Right renal cortex interstitium (tissue), 3 donors: ENCODE measurements around the gene MYLK2. TPM values are rescaled to one million over a fixed set of nuclear protein-coding genes. Genes with fewer than 3 reads are reported as not detected.
"Not testable (repeated sequence)": the region's sequence is repeated elsewhere in the genome, so short reads cannot be mapped to it uniquely, and the experiment has no call there.

Experiments used
- DNase-seq, 3 donors: peaks; one replicate each; pipeline ENCODE4 v3.0.0-alpha.2; 2013; ENCODE audit warnings: low read depth in 3 of 3, low spot score in 2 of 3
- polyA plus RNA-seq, 3 donors: library from polyadenylated mRNA; unstranded; fragments of 120-200 nt; gene quantifications; one replicate each; pipeline ENCODE4 v1.2.1, GENCODE V29; 2013; ENCODE audit not compliant: insufficient read length in 3 of 3

MYLK2 gene
- under 1 TPM; 0.57 to 0.79 (median 0.62) TPM for polyA plus RNA-seq

DNA sequence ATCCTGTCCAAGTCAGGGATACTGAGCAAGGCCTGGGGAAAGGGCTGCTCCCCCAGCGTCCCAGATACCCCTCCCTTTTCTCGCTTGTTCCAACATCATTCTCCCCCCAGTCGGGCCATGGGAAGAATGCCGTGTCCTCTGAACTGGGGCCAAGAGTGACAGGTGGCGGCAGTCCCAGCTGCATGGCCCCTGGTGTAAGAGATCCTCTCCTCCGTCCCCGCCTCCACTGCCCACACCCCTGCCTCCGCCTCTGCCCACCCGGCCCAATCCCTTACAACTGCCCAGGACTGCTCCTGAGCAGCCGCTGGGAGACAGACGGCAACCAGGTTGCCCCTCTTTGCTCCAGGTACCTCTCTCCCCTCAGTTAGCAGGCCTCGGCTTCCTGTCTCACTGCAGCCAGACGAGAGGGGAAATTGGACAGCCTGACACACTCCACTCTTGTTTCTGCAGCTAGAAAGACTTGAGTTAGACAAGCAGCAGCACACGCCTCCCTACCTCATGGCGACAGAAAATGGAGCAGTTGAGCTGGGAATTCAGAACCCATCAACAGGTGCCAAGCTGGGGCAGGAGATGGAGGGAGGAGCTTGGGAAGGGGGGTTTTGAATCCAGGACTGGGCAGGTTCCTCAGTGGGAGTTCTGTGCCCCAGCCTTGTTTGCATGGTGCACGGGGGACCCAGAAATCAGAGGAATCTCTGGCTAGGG lies at the start of gene MYLK2:
MYLK2 (plus strand) TSS at position 274 of the 702 bp plus-strand sequence; CDS start at position 499, 225 bp downstream.
- no peak for DNase-seq

DNA sequence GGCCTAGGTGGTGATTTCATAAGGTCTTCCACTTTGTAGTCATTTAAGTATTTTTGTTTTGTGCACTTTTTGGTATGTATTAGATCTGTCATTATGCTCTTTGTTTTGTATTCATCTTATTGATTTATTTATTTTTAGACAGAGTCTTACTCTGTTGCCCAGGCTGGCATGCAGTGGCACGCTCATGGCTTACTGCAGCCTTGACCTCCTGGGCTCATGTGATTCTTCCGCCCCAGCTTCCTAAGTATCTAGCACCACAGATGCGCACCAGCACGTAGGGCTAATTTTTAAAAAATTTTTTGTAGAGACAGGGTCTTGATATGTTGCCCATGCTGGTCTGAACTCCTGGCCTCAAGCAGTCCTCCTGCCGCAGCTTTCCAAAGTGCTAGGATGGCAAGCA lies 49.5 kb upstream of the MYLK2 start:
- no peak for DNase-seq

DNA sequence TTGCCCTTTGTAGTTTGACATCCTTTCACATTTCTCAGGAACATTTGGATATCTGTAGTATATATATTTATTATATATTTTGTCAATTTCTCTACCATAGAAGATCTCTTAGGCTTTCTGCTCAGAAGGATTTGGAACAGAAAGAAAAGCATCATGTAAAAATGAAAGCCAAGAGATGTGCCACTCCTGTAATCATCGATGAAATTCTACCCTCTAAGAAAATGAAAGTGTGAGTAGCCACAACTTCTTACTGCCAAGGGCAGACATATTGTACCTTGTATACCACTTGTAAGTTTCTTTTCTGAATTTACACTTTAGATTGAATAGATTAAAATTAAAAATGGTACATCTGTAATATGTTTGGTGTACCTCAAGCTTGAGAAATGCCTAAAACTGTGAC lies 48.9 kb upstream of the MYLK2 start:
- no peak for DNase-seq

GRCh38 chr20:31774408-31774807 lies 44.7 kb upstream of the MYLK2 start:
- no peak for DNase-seq

GRCh38 chr20:31780839-31781238 lies 38.3 kb upstream of the MYLK2 start:
- DNase-seq: no peak

DNA sequence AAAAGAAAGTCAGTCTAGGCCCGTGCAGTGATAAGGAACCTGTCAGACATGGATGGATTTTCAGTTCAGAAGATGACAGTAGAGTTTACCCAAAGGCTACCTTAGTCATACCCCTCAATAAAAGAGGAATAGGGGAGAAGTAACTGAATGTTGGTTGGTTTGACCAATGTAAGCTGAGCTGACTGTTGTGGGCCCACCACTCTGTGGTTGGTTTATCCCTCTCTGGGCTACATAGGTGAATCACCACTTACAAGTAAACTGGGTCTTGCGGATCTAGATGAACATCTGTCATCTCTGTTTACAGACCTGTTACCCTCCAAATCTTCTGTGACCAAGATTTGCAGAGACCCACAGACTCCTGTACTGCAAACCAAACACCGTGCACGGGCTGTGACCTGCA lies 37.2 kb upstream of the MYLK2 start:
- DNase-seq: no peak

GRCh38 chr20:31784354-31785044 lies 34.7 kb upstream of the MYLK2 start:
- DNase-seq: no peak

GRCh38 chr20:31785089-31785488 lies 34.1 kb upstream of the MYLK2 start:
- no peak for DNase-seq

GRCh38 chr20:31788578-31788977 lies 30.6 kb upstream of the MYLK2 start:
- no peak for DNase-seq

DNA sequence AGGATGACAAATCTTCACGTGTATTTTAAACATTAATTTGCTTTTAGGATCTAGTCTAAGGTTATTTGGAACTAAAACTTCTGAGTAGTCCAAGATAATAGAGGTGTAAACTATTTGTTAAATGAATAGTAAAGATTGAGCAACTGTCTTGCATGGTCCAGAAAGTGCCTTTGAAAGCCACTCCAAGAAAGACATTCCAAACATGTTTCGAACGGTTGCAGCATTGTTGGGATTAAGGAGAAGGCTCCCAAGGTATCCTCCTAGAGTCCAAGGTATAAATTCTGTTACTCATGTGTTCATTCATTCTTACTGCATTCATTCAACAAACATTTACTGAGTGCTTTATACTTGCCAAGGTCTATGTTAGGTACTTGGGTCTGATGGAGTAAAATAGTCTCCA lies 28.8 kb upstream of the MYLK2 start:
- no peak for DNase-seq

- no peak for DNase-seq
Measured at GRCh38 chr20:31797364-31797763, 21.8 kb upstream of the MYLK2 start.

- DNase-seq: no peak
Measured at GRCh38 chr20:31801508-31801907, 17.6 kb upstream of the MYLK2 start.

DNA sequence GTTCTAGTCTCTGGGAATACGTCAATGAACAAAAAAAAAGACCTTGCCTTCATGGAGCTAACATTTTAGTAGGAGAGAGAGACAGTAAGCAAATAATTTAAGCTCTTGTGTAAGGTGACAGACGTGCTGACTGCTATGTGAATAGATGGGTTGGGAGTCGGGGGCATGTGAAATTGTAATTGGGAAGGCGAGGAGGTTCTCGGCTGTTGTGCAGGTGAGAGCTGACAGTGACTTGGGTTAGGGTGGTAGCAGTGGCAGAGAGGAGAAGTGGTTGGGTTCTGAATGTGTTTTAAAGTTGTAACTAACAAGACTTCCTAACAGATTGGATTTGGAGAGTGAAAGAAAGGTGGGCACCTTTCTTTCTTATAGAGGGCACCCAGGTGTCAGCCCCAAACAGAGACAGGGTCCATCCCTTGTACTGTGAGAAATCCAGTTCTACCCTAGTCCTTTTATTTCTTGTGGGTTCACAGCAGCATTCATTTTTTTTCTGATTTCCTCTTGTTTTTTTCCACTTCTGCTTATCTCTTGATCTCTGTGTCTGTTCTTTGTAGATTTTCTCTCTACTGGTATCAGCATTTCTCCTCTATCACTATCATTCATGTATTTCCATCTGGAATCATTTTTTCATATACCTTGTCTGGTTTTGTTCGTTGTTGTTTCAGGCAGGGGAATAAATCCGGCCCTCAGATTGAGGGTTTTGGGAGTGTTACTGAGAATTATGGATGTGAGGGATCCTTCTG lies 15.4 kb upstream of the MYLK2 start:
- no peak for DNase-seq

DNA sequence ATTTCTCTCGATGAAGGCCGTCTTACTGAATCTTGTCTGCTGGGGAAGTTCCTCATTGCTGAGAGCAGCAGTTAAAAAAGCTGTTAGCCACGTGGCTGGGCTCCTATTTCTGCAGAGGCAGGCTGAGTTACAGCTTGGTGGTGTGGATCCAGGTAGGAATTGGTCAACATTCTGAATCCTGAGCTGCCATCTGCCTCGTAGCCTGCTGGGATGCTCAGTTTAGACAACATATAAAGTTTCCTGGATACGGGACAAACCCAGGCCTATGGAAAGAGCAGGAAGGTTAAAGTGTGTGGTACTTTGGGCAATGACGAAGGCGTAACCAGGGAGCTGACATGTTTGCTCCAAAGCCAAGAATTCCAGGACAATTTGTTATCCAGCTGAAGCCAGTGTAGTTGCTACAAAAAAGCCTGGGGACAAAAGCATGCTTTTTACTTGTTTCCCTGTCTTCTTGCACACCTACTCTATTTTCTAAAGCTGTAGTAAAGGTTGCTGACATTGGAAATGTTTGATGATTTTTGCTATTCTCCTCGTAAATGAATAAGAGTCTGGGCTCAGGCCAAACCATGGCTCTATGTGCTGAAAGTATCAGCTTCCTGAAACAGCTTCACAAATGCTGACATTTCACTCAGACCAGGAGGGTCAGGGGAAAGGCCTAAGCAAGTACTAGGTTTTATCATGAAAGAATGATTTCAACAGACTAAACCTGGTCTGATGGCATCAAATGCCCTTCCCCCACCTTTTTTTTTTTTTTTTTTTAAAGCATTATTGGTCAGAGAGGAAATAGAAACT lies 12.4 kb upstream of the MYLK2 start:
- no peak for DNase-seq

- no peak for DNase-seq
Measured at GRCh38 chr20:31808481-31808880, 10.7 kb upstream of the MYLK2 start.

DNA sequence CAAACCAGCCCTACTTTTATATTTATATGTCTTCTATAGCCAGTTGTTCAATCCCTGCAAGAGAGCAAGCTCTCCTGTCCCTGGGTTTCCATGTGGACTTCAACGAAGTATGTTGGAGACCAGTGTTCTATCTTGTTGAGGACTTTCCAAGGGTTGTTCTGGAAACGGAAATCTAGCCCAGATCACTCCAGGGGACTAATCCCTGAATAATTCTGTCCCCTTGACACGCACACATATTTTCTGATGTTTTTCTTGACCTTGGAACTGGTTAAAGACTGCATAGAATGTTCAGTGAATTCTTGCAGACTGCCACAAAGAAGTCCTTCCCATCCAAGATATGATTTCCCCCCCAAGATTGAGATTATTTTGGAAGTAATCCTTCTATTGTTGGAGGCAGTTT lies 9.5 kb upstream of the MYLK2 start:
- no peak for DNase-seq

DNA sequence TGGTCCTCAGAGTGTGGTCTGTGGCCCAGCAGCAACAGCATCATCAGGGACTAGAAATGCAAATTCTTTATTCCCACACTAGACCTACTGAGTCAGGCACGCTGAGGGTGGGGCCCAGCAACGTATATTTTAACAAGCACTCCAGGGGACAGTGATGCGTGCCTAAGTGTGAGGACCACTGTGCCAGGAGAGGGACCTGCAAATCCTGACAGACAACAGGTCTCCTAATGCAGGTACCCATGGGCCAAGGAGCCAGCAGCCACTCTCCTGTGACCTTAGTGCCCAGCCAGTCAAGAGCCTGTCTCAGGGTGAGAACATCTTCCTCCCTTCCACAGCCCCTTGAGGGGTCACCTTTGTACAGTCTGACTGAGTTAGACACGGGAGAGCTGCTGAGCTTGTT lies 8.0 kb upstream of the MYLK2 start:
- no peak for DNase-seq

- peak in 1 of 3 donors; percentile 38 for DNase-seq
Measured at GRCh38 chr20:31811796-31812728, 7.1 kb upstream of the MYLK2 start.

GRCh38 chr20:31813611-31814010 lies 5.5 kb upstream of the MYLK2 start:
- no peak for DNase-seq

DNA sequence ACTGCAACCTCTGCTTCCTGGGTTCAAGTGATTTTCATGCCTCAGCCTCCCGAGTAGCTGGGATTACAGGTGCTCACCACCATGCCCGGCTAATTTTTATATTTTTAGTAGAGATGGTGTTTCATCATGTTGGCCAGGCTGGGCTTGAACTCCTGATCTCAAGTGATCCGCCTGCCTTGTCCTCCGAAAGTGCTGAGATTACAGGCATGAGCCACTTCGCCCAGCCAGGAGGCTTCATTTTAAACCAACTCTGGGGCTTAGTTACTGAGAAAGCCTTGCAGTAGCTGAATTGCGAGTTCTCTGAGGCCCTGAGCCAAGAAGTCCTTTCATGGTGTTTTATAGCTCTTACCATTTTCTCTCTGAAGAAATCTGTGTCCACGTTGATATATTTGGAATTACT lies 5.0 kb upstream of the MYLK2 start:
- not testable (repeated sequence) for DNase-seq
